K562 (cell line): ENCODE data around the gene COL4A2. TPM values are rescaled to one million over a fixed set of nuclear protein-coding genes. Genes with fewer than 3 reads are reported as not detected.

ENCODE experiments used
- ATAC-seq: fragments of 200-7000 bp; cut with Tn5 transposase; 3 replicates; pipeline ENCODE4 v1.9.1; 2020; ENCODE audit warnings: moderate library complexity
- BruUV-seq: library from RNA; stranded (reverse); fragments of 400-500 nt; replicated peaks from 2 replicates; lab custom pipeline; 2021; lab: Mats Ljungman, UMichigan
- CTCF ChIA-PET: fragments of 300-600 bp; formaldehyde crosslinking; extraction: SDS; loops from one replicate; lab custom pipeline; 2021; ENCODE audit warnings: low intra/inter-chr PET ratio; lab: Yijun Ruan, JAX
- POLR2A ChIA-PET: fragments of 300-600, 350-650 bp; sonication (Branson Sonifier 250); formaldehyde crosslinking; extraction: SDS; loops from one replicate; lab custom pipeline; 2021; ENCODE audit warnings: antibody characterized with exemption, inconsistent platforms; lab: Yijun Ruan, JAX
- DNase-seq, 4 experiments: peaks; one replicate each; pipeline versions ENCODE4 v3.0.0 to v3.0.0-alpha.2; 2011 to 2018; ENCODE audit warnings: low spot score in 3 of 4, mixed read lengths in 3 of 4; ENCODE audit errors: extremely low read depth in 1 of 4
- FAIRE-seq: peaks from 2 replicates; lab custom pipeline; 2011; peaks lifted over from hg19 to GRCh38; lab: Jason Lieb, UNC
- H2AFZ ChIP-seq: 2 replicates; pipeline ENCODE4 v1.6.0; 2011; ENCODE audit warnings: low read depth, low read length, control low read depth, inconsistent platforms
- H3K27ac ChIP-seq: fragments of 200-600 bp; 3 replicates; pipeline ENCODE4 v1.8.0; 2011; ENCODE audit warnings: low read depth, mild to moderate bottlenecking, control low read depth, inconsistent platforms, low read length, moderate library complexity, mixed read lengths; ENCODE audit errors: extremely low read depth
- H3K27me3 ChIP-seq, 2 experiments: fragments of 300-600 bp in 1 of 2; 2 replicates in 1 of 2; 3 replicates in 1 of 2; pipeline versions ENCODE4 v1.6.0 to v1.8.0; 2011; ENCODE audit warnings: inconsistent platforms in 2 of 2, low read length in 2 of 2, mild to moderate bottlenecking in 1 of 2, mixed read lengths in 1 of 2, moderate library complexity in 1 of 2; ENCODE audit not compliant: control insufficient read depth in 2 of 2, insufficient read depth in 2 of 2
- H3K36me3 ChIP-seq: fragments of 300-600 bp; 3 replicates; pipeline ENCODE4 v1.8.0; 2011; ENCODE audit warnings: mild to moderate bottlenecking, low read length, inconsistent platforms; ENCODE audit not compliant: control insufficient read depth, insufficient read depth
- H3K4me1 ChIP-seq, 2 experiments: fragments of 200-600 bp in 1 of 2; replicated peaks in 1 of 2; 2 replicates in 1 of 2; 3 replicates in 1 of 2; pipeline versions ENCODE4 v1.5.1 to v1.8.0; 2011; ENCODE audit warnings: inconsistent platforms in 2 of 2, low read length in 2 of 2, mild to moderate bottlenecking in 1 of 2, mixed read lengths in 1 of 2, moderate library complexity in 1 of 2; ENCODE audit not compliant: control insufficient read depth in 2 of 2, insufficient read depth in 2 of 2
- H3K4me2 ChIP-seq: 2 replicates; pipeline ENCODE4 v1.6.1; 2011; ENCODE audit warnings: low read length, control low read depth, inconsistent platforms, mixed read lengths; ENCODE audit not compliant: insufficient read depth
- H3K4me3 ChIP-seq: fragments of 200-600 bp; sonication (generic), shearing (Covaris generic); 2 replicates; pipeline ENCODE4 v1.5.1; 2016; ENCODE audit warnings: control low read depth, inconsistent platforms
- H3K79me2 ChIP-seq: fragments of 200-600 bp; 3 replicates; pipeline ENCODE4 v1.8.0; 2011; ENCODE audit warnings: low read length, inconsistent platforms; ENCODE audit not compliant: control insufficient read depth, insufficient read depth
- H3K9ac ChIP-seq, 2 experiments: 2 replicates each; pipeline versions ENCODE4 v1.6.0 to v1.6.1; 2011; ENCODE audit warnings: low read depth in 2 of 2, low read length in 2 of 2, control low read depth in 1 of 2, inconsistent platforms in 1 of 2, mild to moderate bottlenecking in 1 of 2, mixed read lengths in 1 of 2; ENCODE audit not compliant: insufficient read depth in 1 of 2
- H3K9me1 ChIP-seq: one replicate; pipeline ENCODE4 v1.6.0; 2011; ENCODE audit warnings: inconsistent platforms, mild to moderate bottlenecking, low read length, moderate library complexity; ENCODE audit not compliant: control insufficient read depth, insufficient read depth
- H3K9me3 ChIP-seq: replicated peaks from 2 replicates; pipeline ENCODE4 v1.5.1; 2011; ENCODE audit warnings: low read depth, low read length, inconsistent platforms; ENCODE audit not compliant: control insufficient read depth, insufficient read depth
- H4K20me1 ChIP-seq: replicated peaks from 2 replicates; pipeline ENCODE4 v1.6.1; 2011; ENCODE audit warnings: low read length, inconsistent platforms, mixed read lengths; ENCODE audit not compliant: control insufficient read depth, insufficient read depth
- BRF1 ChIP-seq: IDR thresholded peaks from 3 replicates; pipeline ENCODE4 v1.6.1; 2011; ENCODE audit warnings: borderline replicate concordance, mild to moderate bottlenecking; ENCODE audit not compliant: insufficient read length; ENCODE audit errors: extremely low read depth
- CBX3 ChIP-seq, 2 experiments: IDR thresholded peaks; 1 replicate in 1 of 2; 2 replicates in 1 of 2; pipeline ENCODE4 v1.6.1; 2012; ENCODE audit warnings: inconsistent platforms in 2 of 2, low read length in 2 of 2, borderline replicate concordance in 1 of 2, control low read depth in 1 of 2
- CHD2 ChIP-seq: IDR thresholded peaks from 2 replicates; pipeline ENCODE4 v1.6.1; 2011; ENCODE audit warnings: low read depth, low read length
- DIDO1 ChIP-seq: fragments of 450-650 bp; IDR thresholded peaks from 2 replicates; pipeline ENCODE4 v1.6.1; 2016; ENCODE audit warnings: low read depth, missing biosample characterization, missing genetic modification characterization
- EGR1 ChIP-seq: fragments of 450-650 bp; conservative IDR thresholded peaks from 2 replicates; pipeline ENCODE4 v1.6.1; 2017; ENCODE audit warnings: mild to moderate bottlenecking
- ESRRB ChIP-seq: fragments of 250-450 bp; sonication (Bioruptor Pico); IDR thresholded peaks from 2 replicates; pipeline ENCODE4 v1.5.0; 2020; ENCODE audit warnings: mild to moderate bottlenecking, moderate library complexity, borderline replicate concordance
- FIP1L1 ChIP-seq: fragments of 200-400 bp; formaldehyde crosslinking; IDR thresholded peaks from 2 replicates; pipeline ENCODE4 v1.6.1; 2018; ENCODE audit warnings: mild to moderate bottlenecking, low read depth, low read length; ENCODE audit not compliant: poor library complexity, severe bottlenecking
- MBD2 ChIP-seq: sonication (generic); IDR thresholded peaks from 2 replicates; pipeline ENCODE4 v1.6.1; 2016; ENCODE audit warnings: low read depth, borderline replicate concordance
- NFE2 ChIP-seq: IDR thresholded peaks from 2 replicates; pipeline ENCODE4 v1.6.1; 2014; ENCODE audit warnings: antibody characterized with exemption, low read depth
- NRF1 ChIP-seq, 2 experiments: fragments of 450-650 bp; IDR thresholded peaks in 1 of 2; conservative IDR thresholded peaks in 1 of 2; 2 replicates each; pipeline ENCODE4 v1.6.1; 2014; ENCODE audit warnings: mild to moderate bottlenecking in 2 of 2
- POLR2AphosphoS5 ChIP-seq: IDR thresholded peaks from 2 replicates; pipeline ENCODE4 v1.6.1; 2011; ENCODE audit warnings: mild to moderate bottlenecking, low read depth, low read length, moderate library complexity; ENCODE audit not compliant: control insufficient read depth, insufficient read depth
- PPARD ChIP-seq: fragments of 250-450 bp; sonication (Bioruptor Pico); IDR thresholded peaks from 2 replicates; pipeline ENCODE4 v1.8.0; 2022; ENCODE audit warnings: inconsistent platforms, mild to moderate bottlenecking, moderate library complexity
- RBM34 ChIP-seq: fragments of 200-400 bp; formaldehyde crosslinking; IDR thresholded peaks from 2 replicates; pipeline ENCODE4 v1.6.1; 2018; ENCODE audit warnings: low read length, borderline replicate concordance; ENCODE audit not compliant: insufficient read depth
- TAL1 ChIP-seq: fragments of 450-650 bp; IDR thresholded peaks from 2 replicates; pipeline ENCODE4 v1.6.1; 2016; ENCODE audit warnings: mild to moderate bottlenecking
- TCF3 ChIP-seq: sonication (generic); formaldehyde crosslinking; IDR thresholded peaks from 2 replicates; pipeline ENCODE4 v1.4.0; 2020; ENCODE audit warnings: mild to moderate bottlenecking, missing genetic modification reagents
- XRCC5 ChIP-seq: fragments of 200-400 bp; formaldehyde crosslinking; IDR thresholded peaks from 2 replicates; pipeline ENCODE4 v1.6.1; 2017; ENCODE audit warnings: low read depth, mild to moderate bottlenecking, low read length
- ZC3H4 ChIP-seq: sonication (generic); formaldehyde crosslinking; IDR thresholded peaks from 2 replicates; pipeline ENCODE4 v1.9.0; 2021; ENCODE audit warnings: missing genetic modification reagents, borderline replicate concordance
- ZFP36 ChIP-seq: fragments of 150-350 bp; IDR thresholded peaks from 2 replicates; pipeline ENCODE4 v1.6.1; 2018; ENCODE audit warnings: low read length, low read depth; ENCODE audit not compliant: partially characterized antibody
- ZNF77 ChIP-seq: fragments of 250-450 bp; sonication (Bioruptor Pico); IDR thresholded peaks from 2 replicates; pipeline ENCODE4 v1.5.0; 2020
- ZNF830 ChIP-seq: fragments of 250-450 bp; sonication (Bioruptor Pico); IDR thresholded peaks from 2 replicates; pipeline ENCODE4 v1.5.0; 2021; ENCODE audit warnings: mild to moderate bottlenecking
- WGBS: fragments of 100-300 bp; shearing (Covaris generic); methylation state at CpG from one replicate; pipeline ENCODE4 v1.1.6; 2016; ENCODE audit warnings: low coverage, mixed read lengths; ENCODE audit not compliant: insufficient coverage; ENCODE audit errors: missing lambda C conversion rate; 5-methylcytosine and 5-hydroxymethylcytosine counted together
- in situ Hi-C: fragments of 300-500 bp; cut with MboI; formaldehyde crosslinking; loops from 4 replicates; pipeline ENCODE4 v1.15.0; 2018; ENCODE audit warnings: inconsistent platforms, mixed read lengths
- intact Hi-C: fragments of 100-400 bp; cut with micrococcal nuclease; formaldehyde crosslinking; loops from 2 replicates; pipeline ENCODE4 v1.14.2; 2022
- polyA plus RNA-seq, 8 experiments: library from polyadenylated mRNA; depleted of rRNA in 4 of 8; stranded (reverse) in 5 of 8; unstranded in 3 of 8; fragments of >200 nt; fragmentation: Nextera tagmentation in 2 of 8; fragmentation: Illumina TruSeq in 1 of 8; extraction: Ambion mirVana in 2 of 8; extraction: Trizol in 1 of 8; gene quantifications; 2 replicates each; pipeline versions ENCODE4 v1.2.1 to v1.2.3, GENCODE V29; 2011 to 2014; ENCODE audit warnings: inconsistent platforms in 1 of 8, missing spikeins in 1 of 8
- total RNA-seq, 7 experiments: library from RNA; depleted of rRNA in 6 of 7; stranded (reverse); fragments of >200 nt in 6 of 7; fragmentation: Illumina TruSeq in 2 of 7; extraction: Trizol in 2 of 7; gene quantifications; 2 replicates each; pipeline versions ENCODE4 v1.2.1 to v1.2.3, GENCODE V29; 2011 to 2021; ENCODE audit warnings: low replicate concordance in 1 of 7

Gene COL4A2
- total and polyA plus RNA-seq, 9 of the 15 experiments (the other 6 are each of a cell fraction or from before 2014, with no cell fraction given), result 0.13 to 15.2 (median 8.1) TPM

- FAIRE-seq (no peak), ATAC-seq (no peak), DNase-seq (no peak)
- Histone ChIP-seq H3K4me1 (no peaks in the 10 kb centered on the region), H2AFZ (no peak overlapping the region), H3K9me3 (no peaks in the 10 kb centered on the region), H3K27me3 (peaks cover 0 to 30% of the 10 kb centered on the region in 2 experiments; a peak in 2 of 5 replicates), H4K20me1 (no peaks in the 10 kb centered on the region), H3K36me3 (no peaks in the 10 kb centered on the region), H3K9ac (no peak overlapping the region), H3K9me1 (no peaks in the 10 kb centered on the region), H3K27ac (no peak overlapping the region), H3K4me2 (no peak overlapping the region), H3K79me2 (no peaks in the 10 kb centered on the region), H3K4me3 (no peak overlapping the region)
- intact Hi-C loops, result no loop called here
- BruUV-seq, result no TSS peak
- CTCF ChIA-PET, result no interaction called here
- 0% methylated on average over 2 of the region's 2 CpGs for WGBS
- in situ Hi-C loops, result no loop called here
- TF ChIP-seq CHD2 (no peak), TAL1 (no peak), ZNF830 (no peak), ZFP36 (no peak), BRF1 (no peak), TCF3 (CRISPR knock-in tag) (no peak), ESRRB (no peak), ZC3H4 (CRISPR knock-in tag) (no peak), EGR1 (no peak), POLR2AphosphoS5 (no peak), XRCC5 (no peak), NFE2 (no peak), ZNF77 (CRISPR knock-in tag) (no peak), RBM34 (no peak), NRF1 (conservative IDR thresholded peaks at IDR 0.05 in 1 of 2, IDR thresholded peaks at IDR 0.05 in 1 of 2) (no peak), DIDO1 (no peak), FIP1L1 (no peak), PPARD (CRISPR knock-in tag) (no peak), MBD2 (no peak), CBX3 (IDR thresholded peaks at IDR 0.05; ENCODE audit: borderline replicate concordance in 1 of 2, low read length in 2 of 2) (no peak)
- POLR2A ChIA-PET, result no interaction called here
These were observed 13.6 kb downstream of the COL4A2 start for GRCh38 chr13:110320645-110321044.
